Muscle of arm (tissue), 12 donors: ENCODE measurements around the gene TUBA3D. TPM values are rescaled to one million over a fixed set of nuclear protein-coding genes. Genes with fewer than 3 reads are reported as not detected.
"Not testable (repeated sequence)": the region's sequence is repeated elsewhere in the genome, so short reads cannot be mapped to it uniquely, and the experiment has no call there.

Experiments used
- DNase-seq: peaks from one replicate; pipeline ENCODE4 v3.0.0-alpha.2; 2013
- polyA plus RNA-seq, 12 donors: library from polyadenylated mRNA; unstranded; fragments of 120-200 nt; gene quantifications; one replicate each; pipeline ENCODE4 v1.2.1, GENCODE V29; 2013; ENCODE audit not compliant: insufficient read length in 12 of 12

The TUBA3D gene
- polyA plus RNA-seq, 12 donors = 0.11 to 1.6 (median 0.34) TPM; not detected in 3

GRCh38 chr2:131514408-131515166, 38.7 kb downstream of the TUBA3D start:
- DNase-seq = not testable (repeated sequence)

GRCh38 chr2:131515235-131515634, 39.3 kb downstream of the TUBA3D start:
- DNase-seq = not testable (repeated sequence)

- DNase-seq = no peak
Measured at GRCh38 chr2:131516011-131516410, 40.1 kb downstream of the TUBA3D start.

GRCh38 chr2:131516621-131517020, 40.7 kb downstream of the TUBA3D start:
- DNase-seq = not testable (repeated sequence)

- DNase-seq = no peak
Measured at GRCh38 chr2:131517106-131517831, 41.4 kb downstream of the TUBA3D start.

GRCh38 chr2:131517856-131518255, 41.9 kb downstream of the TUBA3D start:
- DNase-seq = not testable (repeated sequence)

- not testable (repeated sequence) for DNase-seq
Measured at GRCh38 chr2:131518531-131518930, 42.6 kb downstream of the TUBA3D start.

- no peak for DNase-seq
Measured at GRCh38 chr2:131519466-131519865, 43.5 kb downstream of the TUBA3D start.

GRCh38 chr2:131519871-131520470, 44.1 kb downstream of the TUBA3D start:
- not testable (repeated sequence) for DNase-seq

- DNase-seq = no peak
Measured at GRCh38 chr2:131520526-131520925, 44.6 kb downstream of the TUBA3D start.

- DNase-seq = not testable (repeated sequence)
Measured at GRCh38 chr2:131521524-131521923, 45.6 kb downstream of the TUBA3D start.

- DNase-seq = no peak
Measured at GRCh38 chr2:131521961-131522781, 46.3 kb downstream of the TUBA3D start.

GRCh38 chr2:131525256-131525655, 49.3 kb downstream of the TUBA3D start:
- not testable (repeated sequence) for DNase-seq

- peak; percentile 23 for DNase-seq
Measured at GRCh38 chr2:131527131-131528001, 51.4 kb downstream of the TUBA3D start, which contains the start of gene CCDC74A. Gene CCDC74A, plus strand, starts transcription at chr2:131527888. Its CDS starts 83 bp downstream, at chr2:131527971.

GRCh38 chr2:131528981-131529863, 53.3 kb downstream of the TUBA3D start:
- not testable (repeated sequence) for DNase-seq

- not testable (repeated sequence) for DNase-seq
Measured at GRCh38 chr2:131529864-131530445, 54.0 kb downstream of the TUBA3D start.

GRCh38 chr2:131530626-131531344, 54.9 kb downstream of the TUBA3D start:
- DNase-seq = not testable (repeated sequence)

GRCh38 chr2:131531547-131532185, 55.7 kb downstream of the TUBA3D start:
- DNase-seq = not testable (repeated sequence)
